ENCODE results near the gene BIN1.

DNA sequence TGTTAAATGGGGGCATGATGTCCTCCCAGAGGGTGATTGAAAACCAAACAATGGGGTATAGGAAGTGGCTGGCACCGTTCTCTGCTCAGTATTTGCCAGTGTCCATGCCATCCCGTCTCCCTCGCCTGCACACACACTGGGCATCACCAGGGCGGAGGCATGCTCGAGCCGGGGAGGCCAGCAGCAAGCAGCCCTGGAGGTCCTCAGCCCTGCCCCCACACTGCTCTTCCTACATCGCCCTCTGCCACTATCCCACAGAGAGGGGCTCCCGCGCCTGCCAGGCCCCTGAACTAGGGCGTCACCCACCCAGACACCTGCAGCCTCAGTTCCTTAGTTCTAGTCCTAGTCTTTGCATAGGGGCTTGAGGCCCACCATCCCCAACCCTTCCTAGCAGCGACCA, 50.9 kb downstream of the BIN1 start:
- no peak for TF ChIP-seq POLR2A (IDR thresholded peaks at IDR 0.05)
- TF ChIP-seq, protein P1, sequence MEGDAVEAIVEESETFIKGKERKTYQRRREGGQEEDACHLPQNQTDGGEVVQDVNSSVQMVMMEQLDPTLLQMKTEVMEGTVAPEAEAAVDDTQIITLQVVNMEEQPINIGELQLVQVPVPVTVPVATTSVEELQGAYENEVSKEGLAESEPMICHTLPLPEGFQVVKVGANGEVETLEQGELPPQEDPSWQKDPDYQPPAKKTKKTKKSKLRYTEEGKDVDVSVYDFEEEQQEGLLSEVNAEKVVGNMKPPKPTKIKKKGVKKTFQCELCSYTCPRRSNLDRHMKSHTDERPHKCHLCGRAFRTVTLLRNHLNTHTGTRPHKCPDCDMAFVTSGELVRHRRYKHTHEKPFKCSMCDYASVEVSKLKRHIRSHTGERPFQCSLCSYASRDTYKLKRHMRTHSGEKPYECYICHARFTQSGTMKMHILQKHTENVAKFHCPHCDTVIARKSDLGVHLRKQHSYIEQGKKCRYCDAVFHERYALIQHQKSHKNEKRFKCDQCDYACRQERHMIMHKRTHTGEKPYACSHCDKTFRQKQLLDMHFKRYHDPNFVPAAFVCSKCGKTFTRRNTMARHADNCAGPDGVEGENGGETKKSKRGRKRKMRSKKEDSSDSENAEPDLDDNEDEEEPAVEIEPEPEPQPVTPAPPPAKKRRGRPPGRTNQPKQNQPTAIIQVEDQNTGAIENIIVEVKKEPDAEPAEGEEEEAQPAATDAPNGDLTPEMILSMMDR (IDR thresholded peaks at IDR 0.05) = no peak
